Uterus (tissue), 2 donors: ENCODE results near the gene MUC21.
"Not testable (repeated sequence)": the region's sequence is repeated elsewhere in the genome, so short reads cannot be mapped to it uniquely, and the experiment has no call there.

Source experiments
- CTCF ChIP-seq, 4 experiments: fragments of 200-600 bp in 2 of 4; fragments of 450-650 bp in 2 of 4; sonication (generic) in 2 of 4; IDR thresholded peaks; one replicate each; pipeline ENCODE4 v1.5.1; 2016 to 2019; ENCODE audit warnings: antibody characterized with exemption in 4 of 4, mild to moderate bottlenecking in 2 of 4, moderate library complexity in 1 of 4
- POLR2A ChIP-seq, 2 donors: fragments of 450-650 bp; IDR thresholded peaks; one replicate each; pipeline ENCODE4 v1.6.1; 2016; ENCODE audit warnings: antibody characterized with exemption in 2 of 2, mild to moderate bottlenecking in 1 of 2, moderate library complexity in 1 of 2

GRCh38 chr6:30969171-30969570, 14.3 kb upstream of the MUC21 start:
- TF ChIP-seq CTCF, POLR2A (IDR thresholded peaks at IDR 0.05): not testable (repeated sequence)
